VCaP (cell line): Measurements from ENCODE around the gene NLE1.
A peak's percentile ranks its signal among the peaks of the same experiment; 100 is the strongest.
"Not testable (repeated sequence)": the region's sequence is repeated elsewhere in the genome, so short reads cannot be mapped to it uniquely, and the experiment has no call there.

Experiments used
- H3K27ac ChIP-seq: fragments of 450-650 bp; 2 replicates; pipeline ENCODE4 v1.5.1; 2017
- TF ChIP-seq, protein P1 (sequence below): fragments of 450-650 bp; conservative IDR thresholded peaks from 2 replicates; pipeline ENCODE4 v1.5.1; 2017; ENCODE audit warnings: mild to moderate bottlenecking, moderate library complexity

The NLE1 gene

DNA sequence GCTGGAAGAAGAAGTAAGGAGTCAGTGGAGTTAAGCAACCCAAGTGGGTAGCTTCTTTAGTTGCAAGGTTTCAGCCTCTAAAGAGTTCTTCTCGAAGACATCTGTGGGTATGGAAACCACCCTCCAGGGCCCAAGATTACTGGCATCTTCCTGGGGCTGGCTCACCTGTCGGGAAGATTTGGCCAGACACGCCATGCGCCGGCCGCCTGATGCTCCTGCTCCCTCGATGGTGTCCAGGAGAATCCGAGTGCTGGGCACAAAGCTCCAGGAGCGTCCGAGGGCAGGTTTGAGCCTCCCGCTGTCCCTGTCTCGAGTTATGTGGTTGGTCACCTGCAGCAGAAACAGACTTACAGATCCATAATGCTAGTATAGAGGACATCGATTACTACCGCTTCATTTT is 41.1 kb downstream of the NLE1 start:
- H3K27ac ChIP-seq, result no peak overlapping the region
- TF ChIP-seq, protein P1, sequence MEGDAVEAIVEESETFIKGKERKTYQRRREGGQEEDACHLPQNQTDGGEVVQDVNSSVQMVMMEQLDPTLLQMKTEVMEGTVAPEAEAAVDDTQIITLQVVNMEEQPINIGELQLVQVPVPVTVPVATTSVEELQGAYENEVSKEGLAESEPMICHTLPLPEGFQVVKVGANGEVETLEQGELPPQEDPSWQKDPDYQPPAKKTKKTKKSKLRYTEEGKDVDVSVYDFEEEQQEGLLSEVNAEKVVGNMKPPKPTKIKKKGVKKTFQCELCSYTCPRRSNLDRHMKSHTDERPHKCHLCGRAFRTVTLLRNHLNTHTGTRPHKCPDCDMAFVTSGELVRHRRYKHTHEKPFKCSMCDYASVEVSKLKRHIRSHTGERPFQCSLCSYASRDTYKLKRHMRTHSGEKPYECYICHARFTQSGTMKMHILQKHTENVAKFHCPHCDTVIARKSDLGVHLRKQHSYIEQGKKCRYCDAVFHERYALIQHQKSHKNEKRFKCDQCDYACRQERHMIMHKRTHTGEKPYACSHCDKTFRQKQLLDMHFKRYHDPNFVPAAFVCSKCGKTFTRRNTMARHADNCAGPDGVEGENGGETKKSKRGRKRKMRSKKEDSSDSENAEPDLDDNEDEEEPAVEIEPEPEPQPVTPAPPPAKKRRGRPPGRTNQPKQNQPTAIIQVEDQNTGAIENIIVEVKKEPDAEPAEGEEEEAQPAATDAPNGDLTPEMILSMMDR, result no peak

DNA sequence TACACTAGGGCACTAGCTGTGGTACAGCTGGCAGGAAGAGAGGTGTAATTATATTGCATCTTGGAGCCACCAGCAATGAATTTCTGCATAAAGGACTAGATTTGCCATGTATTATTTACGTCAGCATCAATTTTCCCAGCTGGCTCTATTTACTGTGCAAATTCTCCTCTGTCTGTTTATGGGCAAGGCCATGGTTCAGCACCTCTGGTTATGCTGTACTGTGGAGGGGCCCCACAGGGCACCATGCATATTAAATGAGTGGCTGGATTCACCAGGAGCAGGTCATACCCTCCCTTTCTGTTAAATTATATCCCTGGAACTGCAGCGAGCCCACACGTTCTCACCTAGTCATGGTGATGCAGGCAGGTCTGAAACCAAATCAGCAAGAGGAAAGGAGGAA is 42.2 kb downstream of the NLE1 start:
- no peak overlapping the region for H3K27ac ChIP-seq
- TF ChIP-seq, protein P1, result no peak

DNA sequence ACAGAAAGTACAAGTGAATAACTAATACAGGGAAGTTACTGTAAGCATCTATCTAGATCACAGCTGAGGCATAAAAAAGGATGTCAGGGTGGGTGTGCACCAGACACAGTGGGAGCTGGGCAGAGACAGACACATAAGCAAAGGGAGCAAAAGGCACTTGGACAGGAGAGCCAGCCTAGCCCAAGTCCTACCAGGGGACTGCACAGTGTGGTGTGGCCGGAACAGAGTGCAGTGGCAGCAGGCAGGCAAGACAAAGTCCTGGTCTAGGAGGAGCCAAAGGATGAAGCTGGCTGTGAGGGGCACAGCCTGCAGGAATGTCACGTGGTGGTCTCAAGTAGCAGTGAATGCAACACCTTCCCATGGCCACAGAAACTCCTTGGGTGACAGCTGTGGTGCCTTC is 44.3 kb downstream of the NLE1 start:
- H3K27ac ChIP-seq, result no peak overlapping the region
- TF ChIP-seq, protein P1, result no peak

DNA sequence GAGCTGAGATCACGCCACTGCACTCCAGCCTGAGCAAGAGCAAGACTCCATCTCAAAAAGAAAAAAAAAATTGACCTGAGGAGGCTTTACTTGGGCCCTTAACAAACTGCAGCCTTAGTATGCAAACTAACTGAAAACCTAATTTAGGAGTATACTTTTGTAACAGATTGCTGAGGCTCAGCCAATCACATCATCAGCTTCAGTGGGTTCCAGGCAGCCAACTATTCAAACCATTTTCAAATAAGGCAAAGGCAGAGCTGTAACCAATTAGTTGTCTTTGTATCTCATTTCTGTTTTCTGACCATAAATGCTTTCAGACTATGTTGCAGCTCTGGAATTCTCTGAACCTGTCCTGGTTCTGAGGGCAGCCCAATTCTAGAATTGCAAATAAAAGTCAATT is 46.4 kb downstream of the NLE1 start:
- no peak overlapping the region for H3K27ac ChIP-seq
- TF ChIP-seq, protein P1, result no peak

DNA sequence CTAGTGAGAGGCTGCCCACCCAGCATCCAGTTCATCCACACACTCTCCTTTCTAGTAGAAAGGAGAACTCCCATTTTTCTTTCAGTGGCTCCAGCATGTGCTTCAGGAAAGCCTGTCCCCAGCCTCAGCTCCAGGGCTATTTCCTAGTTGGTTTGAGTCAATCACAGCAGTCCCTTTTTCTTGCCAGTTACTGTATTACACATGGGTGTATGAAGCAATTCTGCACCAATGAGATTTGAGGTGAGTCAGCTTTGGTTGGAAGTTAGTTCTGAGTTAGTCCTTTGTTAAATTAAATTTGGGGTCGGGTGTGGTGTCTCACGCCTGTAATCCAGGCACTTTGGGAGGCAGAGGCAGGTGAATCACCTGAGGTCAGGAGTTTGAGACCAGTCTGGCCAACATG is 47.2 kb downstream of the NLE1 start:
- no peak overlapping the region for H3K27ac ChIP-seq
- TF ChIP-seq, protein P1, result no peak

DNA sequence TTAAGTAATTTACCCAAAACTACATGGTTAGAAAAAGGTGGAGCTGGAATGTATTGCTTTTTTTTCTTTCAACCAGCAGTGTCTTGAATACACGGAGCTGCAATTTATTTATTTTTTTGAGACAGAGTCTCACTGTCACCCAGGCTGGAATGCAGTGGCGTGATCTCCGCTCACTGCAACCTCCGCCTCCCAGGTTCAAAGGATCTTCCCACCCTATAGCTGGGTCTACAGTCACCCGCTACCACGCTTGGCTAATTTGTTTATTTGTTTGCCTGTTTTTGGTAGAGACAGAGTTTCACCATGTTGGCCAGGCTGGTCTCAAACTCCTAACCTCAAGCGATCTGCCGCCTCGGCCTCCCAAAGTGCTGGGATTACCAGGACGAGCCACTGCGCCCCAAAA is 51.4 kb downstream of the NLE1 start:
- not testable (repeated sequence) for H3K27ac ChIP-seq

DNA sequence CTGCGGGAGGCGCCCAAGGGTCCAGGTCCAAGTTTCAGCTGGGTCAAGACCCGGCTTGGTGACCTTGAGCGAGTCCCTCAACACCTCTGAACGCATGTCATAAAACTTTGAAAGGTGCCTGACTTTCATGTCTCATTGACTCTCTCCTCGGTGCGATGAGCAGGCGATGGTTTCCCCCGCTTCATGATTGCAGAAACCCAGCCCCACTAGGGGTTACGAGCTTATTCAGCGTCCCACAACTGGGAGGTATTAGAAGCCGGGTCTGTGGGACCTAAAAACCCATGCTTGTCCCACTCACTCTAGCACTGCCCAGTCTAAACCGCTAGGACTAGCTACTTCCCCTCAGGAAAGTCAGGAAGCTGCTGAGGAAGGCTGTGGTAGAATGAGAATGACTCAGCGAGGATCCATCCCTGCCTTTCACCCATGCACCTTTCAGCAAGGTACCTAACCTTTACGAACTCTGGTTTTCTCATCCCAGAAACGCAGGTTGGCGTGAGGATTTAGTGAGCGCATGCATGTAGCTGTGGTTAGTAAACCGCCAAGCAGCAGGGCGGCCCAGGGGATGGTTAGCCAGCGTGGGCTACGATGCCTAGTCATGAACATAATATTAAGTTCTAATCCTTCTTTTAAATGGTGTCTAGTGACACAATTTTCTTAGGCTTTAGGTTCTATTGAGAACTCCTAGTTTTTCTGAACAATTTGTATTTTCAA is 52.4 kb downstream of the NLE1 start:
- H3K27ac ChIP-seq, result peak overlapping the region; percentile 96
- TF ChIP-seq, protein P1, result no peak; the same call in none of the 2 replicates

DNA sequence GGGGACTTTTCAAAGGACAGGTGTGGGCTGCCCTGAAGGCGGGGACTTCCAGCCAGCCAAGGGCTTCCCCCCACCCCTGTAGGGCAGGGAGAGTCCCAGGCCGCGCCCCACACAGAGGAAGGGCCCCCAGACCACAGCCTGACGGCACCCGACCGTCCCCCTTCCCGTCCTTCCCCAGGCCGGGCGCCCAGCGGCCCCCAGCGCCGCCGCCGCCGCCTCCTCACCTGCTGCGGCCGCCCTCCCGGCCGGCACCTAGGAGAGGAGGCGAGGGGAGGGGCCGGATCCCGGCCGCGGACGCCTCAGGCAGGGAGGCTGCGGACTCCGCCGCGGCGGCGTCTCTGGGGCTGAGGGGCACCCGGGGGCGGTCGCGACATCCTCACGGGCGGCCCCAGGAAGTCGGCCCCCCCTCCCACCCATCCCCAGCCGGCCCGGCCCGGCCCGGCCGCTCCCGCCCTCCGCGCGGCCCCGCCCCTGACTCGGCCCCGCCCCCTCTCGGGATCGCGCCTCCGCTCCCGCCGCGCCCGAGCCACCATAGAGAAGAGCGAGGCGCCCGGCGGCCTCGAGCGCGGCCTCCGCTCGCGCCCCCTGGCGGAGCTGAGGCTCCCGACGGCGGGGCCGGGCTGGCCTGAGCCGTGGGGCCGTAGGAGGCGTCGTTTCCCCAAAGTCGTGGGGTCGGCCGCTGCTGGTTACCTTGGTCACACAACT is 53.1 kb downstream of the NLE1 start:
- TF ChIP-seq, protein P1, result peak; percentile 99
- H3K27ac ChIP-seq, result peak overlapping the region; percentile 96
